Mesendoderm (in vitro differentiated cells): Measurements from ENCODE around the gene ENTR1.

Experiments used
- DNase-seq: peaks from one replicate; pipeline ENCODE4 v3.0.0; 2013
- H2AK5ac ChIP-seq: 2 replicates; pipeline ENCODE4 v1.6.1; 2013; ENCODE audit warnings: low read length, inconsistent platforms
- H2BK120ac ChIP-seq: 2 replicates; pipeline ENCODE4 v1.6.1; 2013; ENCODE audit warnings: low read depth, mild to moderate bottlenecking, low read length, moderate library complexity, mixed read lengths
- H2BK15ac ChIP-seq: replicated peaks from 2 replicates; pipeline ENCODE4 v1.6.1; 2013; ENCODE audit warnings: low read depth, mild to moderate bottlenecking, moderate library complexity
- H2BK5ac ChIP-seq: 2 replicates; pipeline ENCODE4 v1.6.1; 2013; ENCODE audit warnings: low read length, inconsistent platforms
- H3K18ac ChIP-seq: 2 replicates; pipeline ENCODE4 v1.6.1; 2013; ENCODE audit warnings: mild to moderate bottlenecking, low read length, mixed read lengths
- H3K23ac ChIP-seq: one replicate; pipeline ENCODE4 v1.6.1; 2013; ENCODE audit warnings: low read length
- H3K27ac ChIP-seq: 2 replicates; pipeline ENCODE4 v1.5.1; 2013; ENCODE audit warnings: low read depth, mild to moderate bottlenecking, inconsistent platforms, low read length, moderate library complexity
- H3K27me3 ChIP-seq: 2 replicates; pipeline ENCODE4 v1.6.1; 2013; ENCODE audit warnings: low read length, control low read depth, mild to moderate bottlenecking, inconsistent platforms; ENCODE audit not compliant: insufficient read depth, poor library complexity
- H3K36me3 ChIP-seq: 2 replicates; pipeline ENCODE4 v1.6.1; 2013; ENCODE audit warnings: low read length, inconsistent platforms; ENCODE audit not compliant: control insufficient read depth, insufficient read depth
- H3K4ac ChIP-seq: one replicate; pipeline ENCODE4 v1.6.1; 2013; ENCODE audit warnings: low read depth, mild to moderate bottlenecking, low read length, moderate library complexity
- H3K4me1 ChIP-seq: 2 replicates; pipeline ENCODE4 v1.6.1; 2013; ENCODE audit warnings: low read depth, low read length, inconsistent platforms; ENCODE audit not compliant: control insufficient read depth
- H3K4me2 ChIP-seq: 2 replicates; pipeline ENCODE4 v1.6.1; 2013; ENCODE audit warnings: low read length
- H3K4me3 ChIP-seq: 2 replicates; pipeline ENCODE4 v1.5.1; 2013; ENCODE audit warnings: mild to moderate bottlenecking, low read length
- H3K56ac ChIP-seq: one replicate; pipeline ENCODE4 v1.6.1; 2013; ENCODE audit warnings: low read length
- H3K79me1 ChIP-seq: 2 replicates; pipeline ENCODE4 v1.6.1; 2013; ENCODE audit warnings: low read length, inconsistent platforms
- H3K79me2 ChIP-seq: 2 replicates; pipeline ENCODE4 v1.6.1; 2013; ENCODE audit warnings: mild to moderate bottlenecking, low read length; ENCODE audit not compliant: control insufficient read depth, insufficient read depth
- H3K9ac ChIP-seq: 2 replicates; pipeline ENCODE4 v1.6.1; 2013; ENCODE audit warnings: low read length, inconsistent platforms
- H4K5ac ChIP-seq: one replicate; pipeline ENCODE4 v1.6.1; 2013; ENCODE audit warnings: low read length
- H4K8ac ChIP-seq: one replicate; pipeline ENCODE4 v1.6.1; 2013; ENCODE audit warnings: low read depth, mild to moderate bottlenecking, control low read depth, low read length, moderate library complexity
- WGBS: extraction: QIAGEN DNeasy Blood & Tissue Kit; methylation state at CpG from one replicate; pipeline ENCODE4 v1.1.7; 2013; ENCODE audit warnings: low lambda C conversion rate, missing lambda C conversion rate; ENCODE audit not compliant: insufficient coverage; ENCODE audit errors: extremely low coverage; 5-methylcytosine and 5-hydroxymethylcytosine counted together

ENTR1 gene

DNA sequence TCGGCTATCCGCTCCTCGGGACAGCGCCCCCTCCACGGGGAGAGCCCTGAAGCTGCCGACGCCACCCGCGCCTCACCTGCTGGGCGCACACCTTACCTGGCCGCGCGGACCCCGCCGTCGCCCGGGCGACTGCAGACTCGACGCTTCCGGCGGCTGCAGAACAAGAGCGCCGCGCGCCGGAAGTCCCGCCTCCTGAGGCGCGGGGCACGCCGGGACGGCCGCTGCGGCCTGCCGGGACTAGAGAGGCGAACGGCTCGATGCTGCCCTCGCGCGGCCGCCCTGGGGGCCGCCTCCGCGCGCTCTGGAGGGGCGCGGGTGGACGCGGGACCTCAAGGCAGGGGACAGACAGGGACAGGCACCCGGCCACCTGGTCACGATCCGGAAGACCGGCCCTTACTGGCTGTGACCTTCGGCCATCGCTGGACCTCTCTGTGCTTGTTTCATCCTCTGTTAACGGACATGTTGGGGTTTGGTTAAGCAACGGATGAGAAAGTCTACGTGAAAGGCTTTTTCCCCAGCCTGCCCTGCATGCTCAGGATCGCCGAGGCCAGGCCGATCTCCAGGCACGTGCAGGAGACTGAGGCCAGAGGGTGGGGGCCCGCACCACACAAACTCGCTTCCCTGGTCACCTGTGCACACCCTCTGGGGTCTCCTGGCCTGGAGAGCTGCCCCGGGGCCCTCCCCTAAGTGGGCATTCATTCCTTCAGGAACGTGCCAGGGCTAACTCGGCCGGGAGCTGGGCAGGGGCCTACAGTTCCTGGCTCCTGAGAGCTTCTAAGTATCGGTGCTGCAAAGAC, 10.2 kb downstream of the ENTR1 start, which contains the start of gene SNAPC4:
Gene SNAPC4 (minus strand): TSS at position 133 of the 797 bp plus-strand sequence. CDS start 1,742 bp downstream, outside the sequence.
- Histone ChIP-seq H3K27me3 (no peaks in the 10 kb centered on the region), H4K8ac (no peak within 1 kb of the TSS), H3K18ac (peak within 1 kb of the TSS; percentile 6), H2AK5ac (no peak within 1 kb of the TSS), H2BK5ac (no peak within 1 kb of the TSS), H3K27ac (peak within 1 kb of the TSS; percentile 26), H3K56ac (peak within 1 kb of the TSS; percentile 96), H3K9ac (peak within 1 kb of the TSS; percentile 97), H3K23ac (peak within 1 kb of the TSS; percentile 3), H3K79me2 (peaks cover 22% of the 10 kb centered on the region), H2BK120ac (no peak within 1 kb of the TSS), H3K4me2 (peak within 1 kb of the TSS; percentile 90), H3K79me1 (peaks cover 18% of the 10 kb centered on the region), H3K4me3 (peak within 1 kb of the TSS; percentile 93), H3K36me3 (peaks cover 15% of the 10 kb centered on the region), H3K4me1 (peaks cover 2% of the 10 kb centered on the region), H4K5ac (no peak within 1 kb of the TSS), H3K4ac (peak within 1 kb of the TSS; percentile 8), H2BK15ac (no peak within 1 kb of the TSS)
- WGBS = no CpG with 5 or more reads among the region's 71 CpGs
- peak; percentile 93 for DNase-seq

DNA sequence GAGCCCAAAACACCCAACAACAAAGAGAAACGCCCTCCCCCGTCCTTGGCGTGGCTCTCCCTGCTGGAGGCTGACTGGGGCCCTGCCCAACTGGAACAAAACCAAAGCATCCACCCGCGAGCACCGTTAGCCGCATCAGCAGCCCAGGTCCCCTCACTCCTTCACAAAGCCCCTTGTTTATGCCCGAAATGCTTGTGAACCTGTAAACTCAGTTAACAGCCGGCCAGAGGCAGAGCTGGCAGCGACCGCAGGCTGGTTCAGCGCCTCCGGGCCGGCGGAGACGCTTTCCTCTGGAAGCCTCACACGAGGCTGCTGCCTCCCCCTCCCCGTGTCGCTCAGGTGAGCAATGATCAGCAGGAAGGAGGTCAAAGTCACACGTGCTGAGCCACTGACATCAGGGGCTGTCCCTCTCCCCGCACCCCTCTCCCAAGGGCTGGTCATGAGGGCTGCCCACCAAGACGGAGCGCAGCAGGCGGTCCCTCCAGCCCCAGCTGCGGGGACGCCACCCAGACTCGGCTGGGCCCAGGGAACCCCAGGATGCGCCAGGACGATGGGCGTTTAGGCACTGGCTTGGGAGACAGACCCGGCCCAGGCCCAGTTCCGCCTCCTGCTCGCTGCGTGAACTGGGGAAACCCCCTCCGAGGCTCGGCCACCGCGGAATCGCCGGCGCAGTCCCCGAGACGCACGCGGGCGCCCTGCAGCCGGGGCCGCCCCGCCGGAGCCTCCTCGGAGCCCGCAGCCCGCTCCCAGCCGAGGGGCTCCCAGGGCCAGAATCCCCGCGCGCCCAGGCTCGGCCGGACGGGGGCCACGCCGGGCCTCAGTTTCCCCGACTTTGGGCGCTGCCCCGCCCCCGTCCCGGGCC, 11.0 kb downstream of the ENTR1 start:
- Histone ChIP-seq H3K4me3 (peak overlapping the region; percentile 93), H4K8ac (no peak overlapping the region), H2BK5ac (no peak overlapping the region), H3K18ac (peak overlapping the region; percentile 6), H3K4ac (peak overlapping the region; percentile 8), H3K56ac (peak overlapping the region; percentile 96), H3K79me1 (peaks cover 18% of the 10 kb centered on the region), H3K9ac (peak overlapping the region; percentile 97), H3K27me3 (no peaks in the 10 kb centered on the region), H2BK15ac (no peak overlapping the region), H3K23ac (peak overlapping the region; percentile 3), H3K27ac (peak overlapping the region; percentile 26), H3K36me3 (peaks cover 23% of the 10 kb centered on the region), H3K79me2 (peaks cover 22% of the 10 kb centered on the region), H4K5ac (no peak overlapping the region), H2AK5ac (no peak overlapping the region), H3K4me2 (peak overlapping the region; percentile 90), H3K4me1 (peaks cover 2% of the 10 kb centered on the region), H2BK120ac (no peak overlapping the region)
- DNase-seq = peak; percentile 39
- no CpG with 5 or more reads among the region's 67 CpGs for WGBS

DNA sequence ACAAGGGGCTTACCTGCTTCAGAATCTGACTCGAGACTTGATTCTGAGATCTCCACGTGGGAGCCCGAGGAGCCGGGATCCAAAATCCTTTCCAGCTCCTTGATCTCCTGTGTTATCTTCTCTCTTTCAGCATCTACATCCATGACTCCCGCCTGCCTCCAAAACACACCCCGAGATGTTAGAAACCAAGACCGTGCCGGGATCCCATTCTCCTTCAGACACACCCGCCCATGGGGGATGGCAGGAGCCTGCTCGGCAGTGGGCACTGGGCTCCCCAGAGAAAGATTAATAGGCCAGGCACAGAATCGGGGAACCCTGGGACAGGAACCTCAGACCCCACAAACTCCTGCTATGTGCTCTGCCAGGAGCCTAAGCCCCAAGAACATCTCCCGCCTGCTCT, 12.1 kb downstream of the ENTR1 start:
- Histone ChIP-seq H3K27me3 (no peaks in the 10 kb centered on the region), H2AK5ac (no peak overlapping the region), H4K8ac (no peak overlapping the region), H3K79me1 (peaks cover 18% of the 10 kb centered on the region), H3K27ac (no peak overlapping the region), H2BK15ac (no peak overlapping the region), H3K4ac (no peak overlapping the region), H4K5ac (no peak overlapping the region), H3K4me3 (no peak overlapping the region), H2BK120ac (no peak overlapping the region), H3K56ac (peak overlapping the region; percentile 96), H3K9ac (peak overlapping the region; percentile 97), H3K18ac (no peak overlapping the region), H3K4me1 (peaks cover 2% of the 10 kb centered on the region), H2BK5ac (no peak overlapping the region), H3K23ac (no peak overlapping the region), H3K36me3 (peaks cover 20% of the 10 kb centered on the region), H3K79me2 (peaks cover 22% of the 10 kb centered on the region), H3K4me2 (no peak overlapping the region)
- no CpG with 5 or more reads among the region's 12 CpGs for WGBS
- DNase-seq = no peak

DNA sequence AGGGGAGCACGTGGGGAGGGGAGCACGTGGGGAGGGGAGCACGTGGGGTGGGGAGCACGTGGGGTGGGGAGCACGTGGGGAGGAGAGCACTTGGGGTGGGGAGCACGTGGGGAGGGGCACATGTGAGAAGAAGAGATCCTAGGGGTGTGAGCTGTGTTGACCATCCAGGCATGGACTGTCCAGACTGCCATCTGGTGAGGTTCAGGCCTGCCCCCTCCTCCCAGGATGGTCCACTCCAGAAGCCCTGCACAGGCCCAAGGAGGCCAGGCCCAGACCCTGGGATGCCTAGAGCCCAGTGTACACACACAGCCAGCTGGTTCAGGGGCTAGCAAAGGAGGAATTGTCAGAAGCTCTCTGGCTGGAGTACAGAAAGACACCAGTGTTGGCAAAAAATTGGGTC, 12.8 kb downstream of the ENTR1 start:
- H2AK5ac ChIP-seq = no peak overlapping the region
- H3K36me3 ChIP-seq = peaks cover 20% of the 10 kb centered on the region
- H3K4me1 ChIP-seq = peaks cover 2% of the 10 kb centered on the region
- H3K4ac ChIP-seq = no peak overlapping the region
- no peak overlapping the region for H3K18ac ChIP-seq
- H2BK120ac ChIP-seq = no peak overlapping the region
- peaks cover 22% of the 10 kb centered on the region for H3K79me2 ChIP-seq
- H3K27me3 ChIP-seq = no peaks in the 10 kb centered on the region
- H3K4me3 ChIP-seq = no peak overlapping the region
- H3K56ac ChIP-seq = no peak overlapping the region
- DNase-seq = no peak
- no peak overlapping the region for H2BK5ac ChIP-seq
- H3K23ac ChIP-seq = no peak overlapping the region
- H3K27ac ChIP-seq = no peak overlapping the region
- H2BK15ac ChIP-seq = no peak overlapping the region
- H4K5ac ChIP-seq = no peak overlapping the region
- H3K4me2 ChIP-seq = no peak overlapping the region
- H4K8ac ChIP-seq = no peak overlapping the region
- H3K79me1 ChIP-seq = peaks cover 18% of the 10 kb centered on the region
- no CpG with 5 or more reads among the region's 6 CpGs for WGBS
- H3K9ac ChIP-seq = no peak overlapping the region

DNA sequence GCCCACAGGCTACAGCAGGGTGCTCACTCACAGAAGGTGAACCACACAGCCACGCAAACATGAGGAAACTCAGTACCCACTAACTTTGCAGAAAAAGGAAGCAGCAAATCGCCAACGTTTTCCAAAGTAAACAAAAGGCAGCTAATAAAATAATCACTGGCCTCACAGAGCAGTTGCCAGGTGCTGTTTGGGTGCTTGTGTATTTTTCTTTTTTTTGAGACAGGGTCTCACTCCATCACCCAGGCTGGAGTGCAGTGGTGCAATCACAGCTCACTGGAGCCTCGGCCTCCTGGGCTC, 14.2 kb downstream of the ENTR1 start:
- Histone ChIP-seq H3K79me2 (peaks cover 22% of the 10 kb centered on the region), H3K4me2 (no peak overlapping the region), H3K18ac (no peak overlapping the region), H4K5ac (no peak overlapping the region), H3K23ac (no peak overlapping the region), H3K79me1 (peaks cover 18% of the 10 kb centered on the region), H3K4ac (no peak overlapping the region), H2BK15ac (no peak overlapping the region), H2BK5ac (no peak overlapping the region), H3K36me3 (peaks cover 26% of the 10 kb centered on the region), H2AK5ac (no peak overlapping the region), H3K56ac (no peak overlapping the region), H4K8ac (no peak overlapping the region), H3K27me3 (no peaks in the 10 kb centered on the region), H2BK120ac (no peak overlapping the region), H3K4me3 (no peak overlapping the region), H3K9ac (no peak overlapping the region), H3K4me1 (peaks cover 2% of the 10 kb centered on the region), H3K27ac (no peak overlapping the region)
- no CpG with 5 or more reads among the region's 4 CpGs for WGBS
- DNase-seq = no peak
